ENCODE data around the gene HOXA5. TPM values are rescaled to one million over a fixed set of nuclear protein-coding genes. Genes with fewer than 3 reads are reported as not detected.

The HOXA5 gene
- total RNA-seq, 1 donor from 2014 or later, result 4.2 TPM

Small RNAs within 50 kb of the gene (small RNA-seq; reads per million reads assigned to genes)
- gene AC004080.5 (not detected), gene RF01977 (not detected), gene RF02140 (not detected), gene RF02141 (not detected)

Other genes starting within 250 kb of the HOXA5 start
- gene HOXA1, start 47.7 kb downstream of the HOXA5 start, total RNA-seq, result not detected
- under 0.01 TPM for gene HOXA2, start 41.0 kb downstream of the HOXA5 start, total RNA-seq
- gene HOXA4, start 12.9 kb downstream of the HOXA5 start, total RNA-seq, result 2.1 TPM
- 3.1 TPM for gene HOXA6, start 4.1 kb upstream of the HOXA5 start, total RNA-seq
- gene HOXA3, start 8.9 kb upstream of the HOXA5 start, total RNA-seq, result 3.7 TPM
- 1.6 TPM for gene HOXA7, start 13.0 kb upstream of the HOXA5 start, total RNA-seq
- gene HOXA9, start 21.9 kb upstream of the HOXA5 start, total RNA-seq, result 7.8 TPM
- gene HOXA10, start 30.6 kb upstream of the HOXA5 start, total RNA-seq, result 13.6 TPM
- 2.1 TPM for gene HOXA11, start 41.6 kb upstream of the HOXA5 start, total RNA-seq
- gene HOXA13, start 56.4 kb upstream of the HOXA5 start, total RNA-seq, result 0.52 TPM
- gene EVX1, start 99.1 kb upstream of the HOXA5 start, total RNA-seq, result not detected

All from skeletal muscle tissue (tissue), 2 donors.